Esophagus muscularis mucosa (tissue), 3 donors: ENCODE results near the gene ADAMTS10.

Source experiments
- POLR2A ChIP-seq: fragments of 450-650 bp; IDR thresholded peaks from one replicate; pipeline ENCODE4 v1.6.1; 2017; ENCODE audit warnings: antibody characterized with exemption, moderate library complexity, mild to moderate bottlenecking, low read depth
- POLR2AphosphoS5 ChIP-seq, 2 donors: sonication (generic); formaldehyde crosslinking; IDR thresholded peaks; one replicate each; pipeline ENCODE4 v1.6.1; 2017; ENCODE audit warnings: antibody characterized with exemption in 2 of 2
- TF ChIP-seq, protein P1 (sequence below), 3 experiments: fragments of 200-600 bp in 2 of 3; fragments of 450-650 bp in 1 of 3; sonication (generic) in 2 of 3; IDR thresholded peaks; one replicate each; pipeline ENCODE4 v1.5.1; 2017 to 2019; ENCODE audit warnings: antibody characterized with exemption in 3 of 3, mild to moderate bottlenecking in 2 of 3, moderate library complexity in 1 of 3

DNA sequence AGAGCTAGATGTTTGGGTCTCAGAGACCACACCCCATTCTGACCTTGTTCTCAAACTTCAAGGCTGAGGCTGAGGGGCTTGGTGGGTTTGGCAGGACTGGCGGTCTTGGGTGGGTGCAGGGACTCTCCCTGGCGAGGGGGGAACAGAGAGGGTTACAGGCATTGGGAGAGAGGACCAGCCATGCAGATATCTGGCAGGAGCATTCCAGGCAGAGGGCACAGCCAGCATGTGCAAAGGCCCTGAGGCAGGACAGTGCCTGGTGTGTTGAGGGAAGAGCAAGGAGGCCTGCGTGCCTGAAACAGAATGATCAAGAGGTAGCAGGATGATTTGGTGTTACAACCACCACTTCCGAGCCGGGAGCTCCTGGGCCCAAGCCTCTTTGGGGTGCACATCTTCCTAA, 47.4 kb upstream of the ADAMTS10 start:
- TF ChIP-seq POLR2A (no peak), POLR2AphosphoS5 (IDR thresholded peaks at IDR 0.05) (no peak)
- TF ChIP-seq, protein P1, sequence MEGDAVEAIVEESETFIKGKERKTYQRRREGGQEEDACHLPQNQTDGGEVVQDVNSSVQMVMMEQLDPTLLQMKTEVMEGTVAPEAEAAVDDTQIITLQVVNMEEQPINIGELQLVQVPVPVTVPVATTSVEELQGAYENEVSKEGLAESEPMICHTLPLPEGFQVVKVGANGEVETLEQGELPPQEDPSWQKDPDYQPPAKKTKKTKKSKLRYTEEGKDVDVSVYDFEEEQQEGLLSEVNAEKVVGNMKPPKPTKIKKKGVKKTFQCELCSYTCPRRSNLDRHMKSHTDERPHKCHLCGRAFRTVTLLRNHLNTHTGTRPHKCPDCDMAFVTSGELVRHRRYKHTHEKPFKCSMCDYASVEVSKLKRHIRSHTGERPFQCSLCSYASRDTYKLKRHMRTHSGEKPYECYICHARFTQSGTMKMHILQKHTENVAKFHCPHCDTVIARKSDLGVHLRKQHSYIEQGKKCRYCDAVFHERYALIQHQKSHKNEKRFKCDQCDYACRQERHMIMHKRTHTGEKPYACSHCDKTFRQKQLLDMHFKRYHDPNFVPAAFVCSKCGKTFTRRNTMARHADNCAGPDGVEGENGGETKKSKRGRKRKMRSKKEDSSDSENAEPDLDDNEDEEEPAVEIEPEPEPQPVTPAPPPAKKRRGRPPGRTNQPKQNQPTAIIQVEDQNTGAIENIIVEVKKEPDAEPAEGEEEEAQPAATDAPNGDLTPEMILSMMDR (IDR thresholded peaks at IDR 0.05) = no peak
